ENCODE results near the gene GALNT14. TPM values are rescaled to one million over a fixed set of nuclear protein-coding genes. Genes with fewer than 3 reads are reported as not detected.
A peak's percentile ranks its signal among the peaks of the same experiment; 100 is the strongest.

The GALNT14 gene
- total and polyA plus RNA-seq, 10 of the 15 experiments (the other 5 are each of a cell fraction or from before 2014, with no cell fraction given), result 3.7 to 17.8 (median 6.0) TPM

- TF ChIP-seq SIX5 (IDR thresholded peaks at IDR 0.05; ENCODE audit: low read depth, low read length, severe bottlenecking) (no peak), ZNF207 (IDR thresholded peaks at IDR 0.05; ENCODE audit: borderline replicate concordance) (no peak), KLF5 (IDR thresholded peaks at IDR 0.05; ENCODE audit: partially characterized antibody) (no peak), NFIC (IDR thresholded peaks at IDR 0.05; ENCODE audit: low read depth, low read length) (no peak)
These were observed 124.9 kb downstream of the GALNT14 start (continued) for GRCh38 chr2:31013301-31013700.

GRCh38 chr2:31012406-31012805 lies 125.8 kb downstream of the GALNT14 start:
- in situ Hi-C loops (cut with MboI) (no loop called here), intact Hi-C loops (cut with micrococcal nuclease; ENCODE audit: unreplicated experiment) (no loop called here)
- no peak overlapping the region for H2AFZ ChIP-seq (ENCODE audit: control insufficient read depth, low read depth, low read length)
- H3K79me2 ChIP-seq (ENCODE audit: control insufficient read depth, insufficient read depth, low read length), result no peaks in the 10 kb centered on the region
- TF ChIP-seq NFYA (IDR thresholded peaks at IDR 0.05; ENCODE audit: borderline replicate concordance, low read depth, low read length) (no peak), RUNX3 (IDR thresholded peaks at IDR 0.05; ENCODE audit: low read length) (peak; percentile 25; the same call in 1 of the 2 replicates), TBL1XR1 (IDR thresholded peaks at IDR 0.05; ENCODE audit: low read depth, low read length) (no peak), BCLAF1 (IDR thresholded peaks at IDR 0.05) (no peak)
- no peak overlapping the region for H3K9ac ChIP-seq (ENCODE audit: control insufficient read depth, insufficient read depth, low read length)
- ATAC-seq, result peak; percentile 75
- H3K27ac ChIP-seq (ENCODE audit: control insufficient read depth, insufficient read depth), result no peak overlapping the region
- no peaks in the 10 kb centered on the region for H4K20me1 ChIP-seq (ENCODE audit: control insufficient read depth, insufficient read depth)
- no peaks in the 10 kb centered on the region for H3K9me3 ChIP-seq (replicated peaks; ENCODE audit: control insufficient read depth, insufficient read depth, low read length)
- H3K4me3 ChIP-seq, result no peak overlapping the region
- H3K4me2 ChIP-seq (ENCODE audit: control insufficient read depth, insufficient read depth), result no peak overlapping the region
- RAD21 ChIA-PET (ENCODE audit: unreplicated experiment), result interaction anchor here (1.3 kb wide), 1 partner anchor 158 kb away, joined by 3 read pairs; no protein-coding TSS in a partner anchor
- H3K4me1 ChIP-seq (ENCODE audit: control insufficient read depth, insufficient read depth, low read length), result no peaks in the 10 kb centered on the region
- no peaks in the 10 kb centered on the region for H3K27me3 ChIP-seq (replicated peaks in 1 of 2; ENCODE audit: control insufficient read depth in 2 of 2, insufficient read depth in 2 of 2, low read length in 1 of 2)
- FAIRE-seq, result no peak
- DNase-seq (ENCODE audit: low read depth, low spot score), result no peak
- CTCF ChIA-PET, result no interaction called here
- WGBS (ENCODE audit: insufficient coverage, insufficient replicate concordance, low lambda C conversion rate, missing lambda C conversion rate), result 0% methylated on average over 1 of the region's 1 CpG
- POLR2A ChIA-PET, result no interaction called here
- no peaks in the 10 kb centered on the region for H3K36me3 ChIP-seq (ENCODE audit: control insufficient read depth in 2 of 2, insufficient read depth in 2 of 2, low read length in 1 of 2)
- SMC1A ChIA-PET (ENCODE audit: uncharacterized antibody, unreplicated experiment), result interaction anchor here (1.1 kb wide), 1 partner anchor 121 kb away, joined by 3 read pairs; no protein-coding TSS in a partner anchor
- BruUV-seq (replicated peaks), result no TSS peak
